Breast epithelium (tissue), 4 donors: ENCODE results near the gene PCNX1. TPM values are rescaled to one million over a fixed set of nuclear protein-coding genes. Genes with fewer than 3 reads are reported as not detected.
"Not testable (repeated sequence)": the region's sequence is repeated elsewhere in the genome, so short reads cannot be mapped to it uniquely, and the experiment has no call there.

ENCODE experiments used
- DNase-seq, 2 donors: peaks; one replicate each; pipeline ENCODE4 v3.0.0-alpha.2; 2019; ENCODE audit warnings: low spot score in 2 of 2
- H3K27ac ChIP-seq, 2 donors: fragments of 200-600 bp; sonication (generic) in 1 of 2; one replicate each; pipeline ENCODE4 v1.5.1; 2016 to 2019; ENCODE audit warnings: mild to moderate bottlenecking in 1 of 2
- H3K27me3 ChIP-seq, 2 donors: fragments of 200-600 bp; sonication (generic) in 1 of 2; one replicate each; pipeline versions ENCODE4 v1.5.1 to v1.6.0; 2017 to 2019; ENCODE audit warnings: control low read depth in 1 of 2, mild to moderate bottlenecking in 1 of 2
- H3K36me3 ChIP-seq: fragments of 200-600 bp; one replicate; pipeline ENCODE4 v1.5.1; 2019
- H3K4me1 ChIP-seq, 2 donors: fragments of 200-600 bp; sonication (generic); one replicate each; pipeline ENCODE4 v1.5.1; 2016 to 2019; ENCODE audit warnings: control low read depth in 1 of 2
- H3K4me3 ChIP-seq, 3 donors: fragments of 200-600 bp; sonication (generic); 1 replicate in 2 of 3; 2 replicates in 1 of 3; pipeline ENCODE4 v1.5.1; 2016 to 2019; ENCODE audit warnings: mild to moderate bottlenecking in 3 of 3, moderate library complexity in 2 of 3
- H3K9me3 ChIP-seq, 2 donors: fragments of 200-600 bp; sonication (generic) in 1 of 2; one replicate each; pipeline ENCODE4 v1.5.1; 2016 to 2019; ENCODE audit warnings: control low read depth in 1 of 2
- CTCF ChIP-seq, 3 donors: fragments of 450-650 bp; IDR thresholded peaks; one replicate each; pipeline ENCODE4 v1.5.1; 2016 to 2017; ENCODE audit warnings: antibody characterized with exemption in 3 of 3, mild to moderate bottlenecking in 3 of 3, moderate library complexity in 3 of 3
- POLR2A ChIP-seq: fragments of 450-650 bp; IDR thresholded peaks from one replicate; pipeline ENCODE4 v1.6.1; 2016; ENCODE audit warnings: antibody characterized with exemption, mild to moderate bottlenecking, moderate library complexity
- POLR2AphosphoS5 ChIP-seq, 3 donors: sonication (generic); formaldehyde crosslinking; IDR thresholded peaks; one replicate each; pipeline ENCODE4 v1.6.1; 2017; ENCODE audit warnings: antibody characterized with exemption in 3 of 3
- intact Hi-C: fragments of 100-400 bp; cut with DNase I; formaldehyde crosslinking; loops from one replicate; pipeline ENCODE4 v1.15.1; 2023; ENCODE audit warnings: low total_unique reads
- total RNA-seq, 3 donors: library from RNA; depleted of rRNA; stranded (reverse); fragments of >200 nt; gene quantifications; one replicate each; pipeline ENCODE4 v1.1.0, GENCODE V29; 2016

The PCNX1 gene
- total RNA-seq, 3 donors from 2014 or later = 61.8 to 105 (median 92.5) TPM

GRCh38 chr14:71143381-71144290 is 236.4 kb downstream of the PCNX1 start:
- Histone ChIP-seq H3K9me3 (no peaks in the 10 kb centered on the region), H3K36me3 (no peaks in the 10 kb centered on the region), H3K27me3 (no peaks in the 10 kb centered on the region), H3K27ac (peak overlapping the region in 1 of 2 donors; percentile 8), H3K4me1 (peaks cover 0 to 3% of the 10 kb centered on the region in 2 donors), H3K4me3 (no peak overlapping the region)
- intact Hi-C loops = no loop called here
- TF ChIP-seq POLR2AphosphoS5 (IDR thresholded peaks at IDR 0.05) (no peak), POLR2A (no peak), CTCF (IDR thresholded peaks at IDR 0.05) (no peak)
- DNase-seq = no peak

GRCh38 chr14:71147335-71147734 is 240.1 kb downstream of the PCNX1 start:
- H3K36me3 ChIP-seq, intact Hi-C loops, H3K27ac ChIP-seq, H3K4me1 ChIP-seq, H3K27me3 ChIP-seq, H3K4me3 ChIP-seq, DNase-seq: not testable (repeated sequence)
- H3K9me3 ChIP-seq = peaks cover 15 to 28% of the 10 kb centered on the region in 2 donors

- H3K27me3 ChIP-seq = no peaks in the 10 kb centered on the region
- no peak overlapping the region for H3K4me3 ChIP-seq
- intact Hi-C loops = no loop called here
- no peak overlapping the region for H3K27ac ChIP-seq
- H3K4me1 ChIP-seq = no peaks in the 10 kb centered on the region
- no peaks in the 10 kb centered on the region for H3K36me3 ChIP-seq
- no peak for TF ChIP-seq POLR2AphosphoS5 (IDR thresholded peaks at IDR 0.05)
- no peak for TF ChIP-seq CTCF (IDR thresholded peaks at IDR 0.05)
- H3K9me3 ChIP-seq = peaks cover 15 to 28% of the 10 kb centered on the region in 2 donors
- no peak for DNase-seq
Observed at GRCh38 chr14:71148627-71149026, 241.4 kb downstream of the PCNX1 start.

- DNase-seq = no peak
- Histone ChIP-seq H3K4me3 (no peak overlapping the region), H3K27me3 (no peaks in the 10 kb centered on the region), H3K4me1 (no peaks in the 10 kb centered on the region), H3K27ac (no peak overlapping the region), H3K9me3 (peaks cover 15 to 28% of the 10 kb centered on the region in 2 donors), H3K36me3 (no peaks in the 10 kb centered on the region)
- intact Hi-C loops = no loop called here
- no peak for TF ChIP-seq CTCF (IDR thresholded peaks at IDR 0.05)
- no peak for TF ChIP-seq POLR2A
- TF ChIP-seq POLR2AphosphoS5 (IDR thresholded peaks at IDR 0.05) = no peak
Observed at GRCh38 chr14:71150737-71151136, 243.5 kb downstream of the PCNX1 start.

- no peak overlapping the region for H3K27ac ChIP-seq
- peaks cover 9 to 11% of the 10 kb centered on the region in 2 donors for H3K9me3 ChIP-seq
- no peaks in the 10 kb centered on the region for H3K27me3 ChIP-seq
- no peak overlapping the region for H3K4me3 ChIP-seq
- no peaks in the 10 kb centered on the region for H3K4me1 ChIP-seq
- H3K36me3 ChIP-seq = no peaks in the 10 kb centered on the region
- intact Hi-C loops = no loop called here
- TF ChIP-seq CTCF (IDR thresholded peaks at IDR 0.05) (no peak), POLR2A (no peak), POLR2AphosphoS5 (IDR thresholded peaks at IDR 0.05) (no peak)
- no peak for DNase-seq
Observed at GRCh38 chr14:71155743-71156142, 248.5 kb downstream of the PCNX1 start.
